WTC11 (cell line): ENCODE results near the gene CD3E.

Experiments
- CREB1 ChIP-seq: sonication (generic); formaldehyde crosslinking; IDR thresholded peaks from 2 replicates; pipeline ENCODE4 v1.8.0; 2023; ENCODE audit warnings: mild to moderate bottlenecking, missing genetic modification reagents
- CTCF ChIP-seq: fragments of 200-600 bp; IDR thresholded peaks from 2 replicates; pipeline ENCODE4 v1.8.0; 2022; ENCODE audit warnings: antibody characterized with exemption
- E2F4 ChIP-seq: sonication (generic); formaldehyde crosslinking; IDR thresholded peaks from 2 replicates; pipeline ENCODE4 v1.8.1; 2022; ENCODE audit warnings: low read depth, mild to moderate bottlenecking, moderate library complexity, missing genetic modification reagents, borderline replicate concordance
- IRF2 ChIP-seq: sonication (generic); formaldehyde crosslinking; IDR thresholded peaks from 2 replicates; pipeline ENCODE4 v1.8.0; 2022; ENCODE audit warnings: low read depth, missing genetic modification reagents, borderline replicate concordance
- NFE2L1 ChIP-seq: sonication (generic); formaldehyde crosslinking; IDR thresholded peaks from 2 replicates; pipeline ENCODE4 v1.8.1; 2023; ENCODE audit warnings: missing genetic modification reagents
- NR3C1 ChIP-seq: sonication (generic); formaldehyde crosslinking; conservative IDR thresholded peaks from 2 replicates; pipeline ENCODE4 v1.8.1; 2023; ENCODE audit warnings: low read depth, mild to moderate bottlenecking, missing genetic modification reagents
- USF1 ChIP-seq: sonication (generic); formaldehyde crosslinking; IDR thresholded peaks from 2 replicates; pipeline ENCODE4 v1.8.0; 2022; ENCODE audit warnings: mild to moderate bottlenecking, missing genetic modification reagents
- USF2 ChIP-seq: sonication (generic); formaldehyde crosslinking; IDR thresholded peaks from 2 replicates; pipeline ENCODE4 v1.8.1; 2023; ENCODE audit warnings: mild to moderate bottlenecking, missing genetic modification reagents, moderate library complexity
- ZSCAN18 ChIP-seq: fragments of 250-450 bp; sonication (Bioruptor Pico); IDR thresholded peaks from 2 replicates; pipeline ENCODE4 v2.1.2; 2022; ENCODE audit warnings: mild to moderate bottlenecking, moderate library complexity

GRCh38 chr11:118310271-118310670 is 5.7 kb downstream of the CD3E start:
- TF ChIP-seq USF2 (CRISPR knock-in tag) = no peak
- no peak for TF ChIP-seq USF1 (CRISPR knock-in tag)
- no peak for TF ChIP-seq CREB1 (CRISPR knock-in tag)
- no peak for TF ChIP-seq NFE2L1 (CRISPR knock-in tag)
- no peak for TF ChIP-seq ZSCAN18
- no peak for TF ChIP-seq CTCF
- no peak for TF ChIP-seq E2F4 (CRISPR knock-in tag)
- no peak for TF ChIP-seq NR3C1 (CRISPR knock-in tag)
- no peak for TF ChIP-seq IRF2
